NCI-H1092 treated with DMSO at 0.1 percent for 48 hours (cell line): ENCODE measurements around the gene ANKRD36B.
"Not testable (repeated sequence)": the region's sequence is repeated elsewhere in the genome, so short reads cannot be mapped to it uniquely, and the experiment has no call there.

Experiments
- DNase-seq: peaks from one replicate; lab custom pipeline; 2025; lab: John Stamatoyannopoulos, UW

Gene ANKRD36B

DNA sequence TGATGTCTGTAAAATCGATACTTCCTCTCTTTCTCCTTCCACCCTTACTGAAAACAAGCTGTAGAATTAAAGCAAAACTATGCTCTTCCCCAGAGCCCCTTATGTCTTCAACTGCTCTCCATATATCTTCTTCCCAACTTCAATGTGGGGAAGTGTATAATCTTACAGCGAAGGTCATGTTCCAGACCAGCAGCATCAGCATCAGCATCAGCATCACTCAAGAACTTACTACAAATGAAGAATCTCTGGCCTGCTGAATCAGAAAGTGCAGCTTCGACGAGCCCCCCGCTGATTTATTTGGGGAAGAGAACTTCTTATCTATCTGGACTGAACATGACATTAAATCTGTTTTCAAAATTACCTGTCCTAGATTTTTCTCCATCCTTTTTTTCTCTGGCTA, 40.6 kb downstream of the ANKRD36B start:
- DNase-seq: not testable (repeated sequence)

DNA sequence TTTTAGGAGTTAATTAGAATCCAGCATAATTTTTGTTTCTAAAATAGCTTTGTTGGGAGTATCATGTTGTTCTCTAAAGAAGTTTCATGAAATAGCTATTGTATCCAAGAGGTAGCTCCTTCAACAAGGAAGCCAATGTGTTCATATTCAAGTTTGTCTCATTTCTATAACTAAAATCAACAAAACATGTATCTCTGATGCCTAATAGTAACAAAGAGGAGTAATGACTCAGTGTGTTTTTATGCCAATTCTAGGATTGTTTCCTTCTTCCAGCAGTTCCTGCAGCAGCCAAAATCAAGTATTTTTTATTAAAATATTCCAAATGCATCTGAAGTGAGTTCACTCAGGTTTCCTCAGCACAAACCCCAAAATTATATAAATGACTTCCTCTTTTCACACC, 41.1 kb downstream of the ANKRD36B start:
- DNase-seq: not testable (repeated sequence)

DNA sequence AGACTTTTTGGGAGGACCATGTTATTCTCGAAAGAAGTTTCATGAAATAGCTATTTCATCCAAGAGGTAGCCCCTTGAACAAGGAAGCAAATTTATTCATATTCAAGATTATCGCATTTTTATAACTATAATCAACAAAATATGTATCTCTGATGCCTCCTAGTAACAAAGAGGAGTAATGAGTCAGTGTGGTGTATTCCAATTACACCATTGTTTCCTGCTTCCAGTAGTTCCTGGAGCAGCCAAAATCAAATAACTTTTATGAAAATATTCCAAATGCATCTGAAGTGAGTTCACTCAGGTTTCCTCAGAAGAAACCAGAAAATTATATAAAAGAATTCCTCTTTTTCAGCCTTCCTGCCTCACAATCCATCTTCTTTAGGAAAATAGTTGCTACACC, 43.0 kb downstream of the ANKRD36B start:
- DNase-seq: no peak

DNA sequence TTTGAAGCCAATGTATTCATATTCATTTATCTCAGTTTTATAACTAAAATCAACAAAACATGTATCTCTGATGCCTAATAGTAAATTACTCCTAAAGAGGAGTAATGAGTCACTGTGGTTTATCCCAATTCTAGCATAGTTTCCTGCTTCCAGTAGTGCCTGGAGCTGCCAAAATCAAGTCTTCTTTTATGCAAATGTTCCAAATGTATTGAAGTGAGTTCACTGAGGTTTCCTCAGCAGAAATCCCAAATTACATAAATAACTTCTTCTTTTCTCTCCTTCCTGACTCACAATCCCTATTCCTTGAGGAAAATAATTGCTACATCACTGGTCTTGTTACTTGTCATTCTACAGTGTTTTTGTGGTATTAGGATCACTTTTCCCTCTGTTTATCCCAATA, 44.8 kb downstream of the ANKRD36B start:
- not testable (repeated sequence) for DNase-seq

DNA sequence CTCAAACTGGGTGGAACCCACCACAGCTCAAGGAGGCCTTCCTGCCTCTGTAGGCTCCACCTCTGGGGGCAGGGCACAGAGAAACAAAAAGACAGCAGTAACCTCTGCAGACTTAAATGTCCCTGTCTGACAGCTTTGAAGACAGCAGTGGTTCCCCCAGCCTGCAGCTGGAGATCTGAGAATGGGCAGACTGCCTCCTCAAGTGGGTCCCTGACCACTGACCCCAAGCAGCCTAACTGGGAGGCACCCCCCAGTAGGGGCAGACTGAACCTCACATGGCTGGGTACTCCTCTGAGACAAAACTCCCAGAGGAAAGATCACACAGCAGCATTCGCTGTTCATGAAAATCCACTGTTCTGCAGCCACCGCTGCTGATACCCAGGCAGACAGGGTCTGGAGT, 63.8 kb downstream of the ANKRD36B start:
- not testable (repeated sequence) for DNase-seq

DNA sequence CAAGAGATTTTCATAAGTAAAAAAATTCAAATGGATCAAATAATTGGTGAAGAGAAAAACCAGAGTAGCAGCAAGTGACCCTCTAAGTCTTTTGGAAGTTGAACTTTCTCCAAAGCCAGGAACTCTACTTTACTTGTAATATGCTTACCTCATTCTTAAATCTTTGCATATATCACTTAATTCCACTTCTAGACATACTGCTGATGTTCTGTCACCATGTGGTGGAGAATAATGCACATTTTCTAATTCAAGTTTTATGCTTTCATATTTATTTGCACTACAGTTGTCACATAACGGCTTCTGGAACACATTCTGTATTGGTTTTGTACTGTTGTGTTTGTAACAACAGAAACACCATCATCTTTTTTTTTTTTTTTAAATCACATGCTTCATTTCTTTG, 65.9 kb downstream of the ANKRD36B start:
- not testable (repeated sequence) for DNase-seq

DNA sequence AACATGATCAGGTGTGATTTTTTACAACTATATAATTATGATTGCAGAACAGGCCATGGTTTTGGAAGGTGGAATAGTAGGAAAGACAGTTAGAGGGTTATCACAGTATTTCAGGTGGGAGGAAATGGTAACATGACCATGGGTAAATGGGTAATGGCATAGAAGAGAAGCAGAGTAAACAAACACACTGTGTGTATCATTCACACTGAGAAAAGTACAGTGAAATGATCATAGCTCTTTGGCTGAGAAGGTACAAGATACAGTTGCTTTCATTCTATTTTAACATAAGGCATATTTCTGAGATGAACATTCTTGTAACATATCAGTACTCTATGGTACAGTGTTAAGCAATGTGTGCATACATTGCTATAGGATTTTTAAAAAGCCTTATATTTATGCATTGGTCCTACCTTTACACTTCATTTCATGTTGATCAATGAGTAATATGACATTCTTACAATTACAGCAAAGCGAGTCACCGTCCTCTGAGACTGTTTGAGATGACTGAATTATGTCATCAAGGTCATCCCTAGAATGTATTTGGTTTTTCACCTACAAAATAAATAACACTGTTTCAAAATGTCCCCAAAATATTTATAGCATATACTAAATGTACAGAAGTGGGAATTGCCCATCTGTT, 66.6 kb downstream of the ANKRD36B start:
- not testable (repeated sequence) for DNase-seq

DNA sequence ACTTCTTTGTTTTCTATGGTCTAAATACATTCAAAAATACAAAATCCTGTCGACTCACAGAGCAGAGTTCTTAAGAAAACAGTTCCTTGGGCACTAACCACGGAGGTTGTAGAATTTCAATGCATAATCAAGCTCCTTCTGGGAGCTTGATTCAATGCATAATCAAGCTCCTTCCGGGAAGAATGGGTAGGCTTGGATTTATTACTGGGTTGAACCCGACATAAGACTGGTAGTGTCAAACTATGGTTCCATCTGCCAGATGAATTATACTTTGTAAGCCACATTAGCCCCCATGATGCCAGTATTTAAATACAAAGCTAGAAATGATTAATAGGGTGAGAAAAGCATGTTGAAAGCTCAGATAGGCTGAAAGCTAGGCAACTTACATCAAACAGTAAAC, 94.0 kb downstream of the ANKRD36B start:
- DNase-seq: not testable (repeated sequence)

DNA sequence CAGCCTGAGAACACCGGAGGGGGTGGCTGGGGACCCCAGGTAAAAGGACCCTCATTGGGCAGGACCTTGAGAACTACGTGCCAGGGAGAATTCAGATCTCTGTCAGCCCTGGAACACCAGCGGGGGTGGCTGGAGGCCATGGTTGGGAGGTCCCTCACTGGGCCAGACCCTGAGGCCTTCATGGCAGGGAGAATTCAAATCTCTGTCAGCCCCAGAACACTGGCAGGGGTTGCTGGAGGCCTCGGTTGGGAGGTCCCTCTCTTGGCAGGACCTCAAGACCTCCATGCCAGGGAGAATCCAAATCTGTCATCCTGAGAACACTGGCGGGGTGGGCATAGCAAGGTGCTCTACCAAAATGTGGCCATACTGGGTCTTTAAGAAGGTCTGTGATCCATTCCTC, 99.5 kb downstream of the ANKRD36B start:
- not testable (repeated sequence) for DNase-seq
